Measurements from ENCODE around the gene TMEM52. TPM values are rescaled to one million over a fixed set of nuclear protein-coding genes. Genes with fewer than 3 reads are reported as not detected.

TMEM52 gene
- polyA plus RNA-seq, 3 donors = 2.3 TPM; not detected in 2

- 96% methylated on average over 3 of the region's 7 CpGs for WGBS (ENCODE audit: insufficient coverage)
- intact Hi-C loops (cut with micrococcal nuclease) = loop anchor here (5.0 to 10.0 kb wide), 4 partner anchors 35 to 115 kb away; partner anchors contain the start of gene NADK (in 1 of the 2)
- no peaks in the 10 kb centered on the region for H3K36me3 ChIP-seq (replicated peaks in 1 of 2; ENCODE audit: control insufficient read depth in 1 of 2, insufficient read depth in 2 of 2, low read length in 2 of 2)
- peaks cover 45% of the 10 kb centered on the region for H3K79me2 ChIP-seq (ENCODE audit: insufficient read depth, low read length)
- no peak overlapping the region for H3K27ac ChIP-seq (ENCODE audit: low read depth in 1 of 2, low read length in 2 of 2)
- H2AFZ ChIP-seq (ENCODE audit: insufficient read depth, low read depth, low read length, poor library complexity, severe bottlenecking) = peak overlapping the region; percentile 86
- peaks cover 25 to 29% of the 10 kb centered on the region in 2 donors for H3K4me1 ChIP-seq (ENCODE audit: control insufficient read depth in 1 of 2, insufficient read depth in 2 of 2, low read length in 2 of 2)
- peak overlapping the region in 1 of 2 donors; percentile 76 for H3K4me3 Mint-ChIP-seq
- H3K27ac Mint-ChIP-seq = peak overlapping the region in 1 of 7 donors; percentile 13
- TF ChIP-seq CTCF (IDR thresholded peaks at IDR 0.05) = no peak
- H3K27me3 Mint-ChIP-seq (ENCODE audit: low read depth in 3 of 3) = peaks cover 14 to 36% (median 21%) of the 10 kb centered on the region in 3 donors
- H3K27me3 ChIP-seq (ENCODE audit: control insufficient read depth in 2 of 2, insufficient read depth in 2 of 2, low read length in 2 of 2) = peaks cover 0 to 11% of the 10 kb centered on the region in 2 donors
- peaks cover 34% of the 10 kb centered on the region for H4K20me1 ChIP-seq (ENCODE audit: insufficient read depth, low read length)
- no peak overlapping the region for H3K4me3 ChIP-seq (replicated peaks in 1 of 3; ENCODE audit: low read depth in 2 of 3, low read length in 3 of 3)
- peaks cover 0 to 2% (median 0%) of the 10 kb centered on the region in 7 donors for H3K9me3 Mint-ChIP-seq
- no peak overlapping the region for H3K9ac ChIP-seq (ENCODE audit: insufficient read depth, low read length, poor library complexity, severe bottlenecking)
- H3K4me2 ChIP-seq (replicated peaks; ENCODE audit: extremely low read depth, low read length, poor library complexity, severe bottlenecking) = peak overlapping the region; percentile 93
- H3K36me3 Mint-ChIP-seq = peaks cover 0 to 7% of the 10 kb centered on the region in 2 donors
- H3K4me1 Mint-ChIP-seq = peaks cover 35% of the 10 kb centered on the region
- H3K9me3 ChIP-seq (replicated peaks in 1 of 2; ENCODE audit: control insufficient read depth in 1 of 2, insufficient read depth in 1 of 2, low read length in 2 of 2) = no peaks in the 10 kb centered on the region
- no peak for DNase-seq
Observed at GRCh38 chr1:1892763-1893120, 26.3 kb downstream of the TMEM52 start.

- Histone ChIP-seq H3K27ac (ENCODE audit: low read depth in 1 of 2, low read length in 2 of 2) (peak overlapping the region in 1 of 2 donors; percentile 87), H3K27me3 (ENCODE audit: control insufficient read depth in 2 of 2, insufficient read depth in 2 of 2, low read length in 2 of 2) (peaks cover 0 to 11% of the 10 kb centered on the region in 2 donors), H3K79me2 (ENCODE audit: insufficient read depth, low read length) (peaks cover 50% of the 10 kb centered on the region), H3K4me3 (replicated peaks in 1 of 3; ENCODE audit: low read depth in 2 of 3, low read length in 3 of 3) (peak overlapping the region; percentile 48 to 81 (median 75)), H3K36me3 (replicated peaks in 1 of 2; ENCODE audit: control insufficient read depth in 1 of 2, insufficient read depth in 2 of 2, low read length in 2 of 2) (no peaks in the 10 kb centered on the region), H4K20me1 (ENCODE audit: insufficient read depth, low read length) (peaks cover 39% of the 10 kb centered on the region), H3K4me1 (ENCODE audit: control insufficient read depth in 1 of 2, insufficient read depth in 2 of 2, low read length in 2 of 2) (peaks cover 28 to 34% of the 10 kb centered on the region in 2 donors), H3K4me2 (replicated peaks; ENCODE audit: extremely low read depth, low read length, poor library complexity, severe bottlenecking) (peak overlapping the region; percentile 93), H3K9me3 (replicated peaks in 1 of 2; ENCODE audit: control insufficient read depth in 1 of 2, insufficient read depth in 1 of 2, low read length in 2 of 2) (no peaks in the 10 kb centered on the region), H3K9ac (ENCODE audit: insufficient read depth, low read length, poor library complexity, severe bottlenecking) (peak overlapping the region; percentile 93), H2AFZ (ENCODE audit: insufficient read depth, low read depth, low read length, poor library complexity, severe bottlenecking) (peak overlapping the region; percentile 86)
- TF ChIP-seq CTCF (IDR thresholded peaks at IDR 0.05) = no peak
- DNase-seq = no peak
- H3K27me3 Mint-ChIP-seq (ENCODE audit: low read depth in 3 of 3) = peaks cover 14 to 32% (median 20%) of the 10 kb centered on the region in 3 donors
- intact Hi-C loops (cut with micrococcal nuclease) = loop anchor here (5.0 to 10.0 kb wide), 4 partner anchors 35 to 115 kb away; partner anchors contain the start of gene NADK (in 1 of the 2)
- H3K9me3 Mint-ChIP-seq = peaks cover 0 to 2% (median 0%) of the 10 kb centered on the region in 7 donors
- 33% methylated on average over 18 of the region's 21 CpGs for WGBS (ENCODE audit: insufficient coverage)
- H3K4me3 Mint-ChIP-seq = peak overlapping the region; percentile 76 to 89
- H3K4me1 Mint-ChIP-seq = peaks cover 40% of the 10 kb centered on the region
- peak overlapping the region; percentile 72 to 87 (median 82) for H3K27ac Mint-ChIP-seq
- H3K36me3 Mint-ChIP-seq = peaks cover 0 to 8% of the 10 kb centered on the region in 2 donors
Observed at GRCh38 chr1:1892079-1892762, 26.9 kb downstream of the TMEM52 start.
